ENCODE measurements around the gene CFAP74. TPM values are rescaled to one million over a fixed set of nuclear protein-coding genes. Genes with fewer than 3 reads are reported as not detected.

CFAP74 gene
- total and polyA plus RNA-seq, 9 of the 15 experiments (the other 6 are each of a cell fraction or from before 2014, with no cell fraction given): 0.03 to 0.15 (median 0.05) TPM; not detected in 6

DNA sequence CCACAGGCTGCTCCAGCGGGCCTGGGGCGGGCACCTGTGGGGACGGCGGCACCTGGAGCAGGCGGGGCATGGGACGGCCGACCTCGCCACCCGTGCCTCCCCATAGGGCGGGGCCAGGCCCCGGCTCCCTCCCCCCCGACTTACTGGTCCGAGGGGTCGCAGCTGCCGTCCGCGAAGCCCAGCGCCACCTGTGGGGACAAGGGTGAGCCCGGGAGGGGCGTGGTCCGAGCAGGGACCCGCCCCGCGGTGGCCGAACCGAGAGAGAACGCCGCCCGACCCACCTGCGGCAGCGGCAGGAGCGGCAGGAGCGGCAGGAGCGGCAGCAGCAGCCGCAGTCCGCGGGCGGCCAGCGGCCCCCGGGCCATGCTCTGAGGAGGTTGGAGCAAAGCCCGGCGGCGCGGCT lies 84.7 kb downstream of the CFAP74 start, which contains the start of gene TMEM52 (continued):
- TF ChIP-seq, protein P1, sequence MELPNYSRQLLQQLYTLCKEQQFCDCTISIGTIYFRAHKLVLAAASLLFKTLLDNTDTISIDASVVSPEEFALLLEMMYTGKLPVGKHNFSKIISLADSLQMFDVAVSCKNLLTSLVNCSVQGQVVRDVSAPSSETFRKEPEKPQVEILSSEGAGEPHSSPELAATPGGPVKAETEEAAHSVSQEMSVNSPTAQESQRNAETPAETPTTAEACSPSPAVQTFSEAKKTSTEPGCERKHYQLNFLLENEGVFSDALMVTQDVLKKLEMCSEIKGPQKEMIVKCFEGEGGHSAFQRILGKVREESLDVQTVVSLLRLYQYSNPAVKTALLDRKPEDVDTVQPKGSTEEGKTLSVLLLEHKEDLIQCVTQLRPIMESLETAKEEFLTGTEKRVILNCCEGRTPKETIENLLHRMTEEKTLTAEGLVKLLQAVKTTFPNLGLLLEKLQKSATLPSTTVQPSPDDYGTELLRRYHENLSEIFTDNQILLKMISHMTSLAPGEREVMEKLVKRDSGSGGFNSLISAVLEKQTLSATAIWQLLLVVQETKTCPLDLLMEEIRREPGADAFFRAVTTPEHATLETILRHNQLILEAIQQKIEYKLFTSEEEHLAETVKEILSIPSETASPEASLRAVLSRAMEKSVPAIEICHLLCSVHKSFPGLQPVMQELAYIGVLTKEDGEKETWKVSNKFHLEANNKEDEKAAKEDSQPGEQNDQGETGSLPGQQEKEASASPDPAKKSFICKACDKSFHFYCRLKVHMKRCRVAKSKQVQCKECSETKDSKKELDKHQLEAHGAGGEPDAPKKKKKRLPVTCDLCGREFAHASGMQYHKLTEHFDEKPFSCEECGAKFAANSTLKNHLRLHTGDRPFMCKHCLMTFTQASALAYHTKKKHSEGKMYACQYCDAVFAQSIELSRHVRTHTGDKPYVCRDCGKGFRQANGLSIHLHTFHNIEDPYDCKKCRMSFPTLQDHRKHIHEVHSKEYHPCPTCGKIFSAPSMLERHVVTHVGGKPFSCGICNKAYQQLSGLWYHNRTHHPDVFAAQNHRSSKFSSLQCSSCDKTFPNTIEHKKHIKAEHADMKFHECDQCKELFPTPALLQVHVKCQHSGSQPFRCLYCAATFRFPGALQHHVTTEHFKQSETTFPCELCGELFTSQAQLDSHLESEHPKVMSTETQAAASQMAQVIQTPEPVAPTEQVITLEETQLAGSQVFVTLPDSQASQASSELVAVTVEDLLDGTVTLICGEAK (IDR thresholded peaks at IDR 0.05): 0 out of 2 replicates have a peak, but pooled peaks have one; percentile 25
- TF ChIP-seq, protein P1 (CRISPR knock-in tag; IDR thresholded peaks at IDR 0.05): no peak
- TF ChIP-seq HMG20B (CRISPR knock-in tag; IDR thresholded peaks at IDR 0.05): no peak
- TF ChIP-seq, protein P2, sequence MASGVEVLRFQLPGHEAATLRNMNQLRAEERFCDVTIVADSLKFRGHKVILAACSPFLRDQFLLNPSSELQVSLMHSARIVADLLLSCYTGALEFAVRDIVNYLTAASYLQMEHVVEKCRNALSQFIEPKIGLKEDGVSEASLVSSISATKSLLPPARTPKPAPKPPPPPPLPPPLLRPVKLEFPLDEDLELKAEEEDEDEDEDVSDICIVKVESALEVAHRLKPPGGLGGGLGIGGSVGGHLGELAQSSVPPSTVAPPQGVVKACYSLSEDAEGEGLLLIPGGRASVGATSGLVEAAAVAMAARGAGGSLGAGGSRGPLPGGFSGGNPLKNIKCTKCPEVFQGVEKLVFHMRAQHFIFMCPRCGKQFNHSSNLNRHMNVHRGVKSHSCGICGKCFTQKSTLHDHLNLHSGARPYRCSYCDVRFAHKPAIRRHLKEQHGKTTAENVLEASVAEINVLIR (CRISPR knock-in tag; IDR thresholded peaks at IDR 0.05): no peak
- no peak for TF ChIP-seq EZH2 (IDR thresholded peaks at IDR 0.05; ENCODE audit: borderline replicate concordance, low read depth, low read length)
- TF ChIP-seq HDAC6 (IDR thresholded peaks at IDR 0.05; ENCODE audit: low read depth, low read length): no peak
- TF ChIP-seq BMI1 (IDR thresholded peaks at IDR 0.05; ENCODE audit: low read length): no peak
- peak; percentile 71 to 72; a peak in 2 of 4 replicates for TF ChIP-seq SIN3A (IDR thresholded peaks at IDR 0.05; ENCODE audit: borderline replicate concordance in 2 of 2, control insufficient read depth in 1 of 2, low read depth in 2 of 2, low read length in 2 of 2)
- TF ChIP-seq EP300 (IDR thresholded peaks at IDR 0.05; ENCODE audit: low read length): no peak
- no peak for TF ChIP-seq CCNT2 (IDR thresholded peaks at IDR 0.05; ENCODE audit: borderline replicate concordance, extremely low read depth, insufficient read length, low read depth, low read length)
- TF ChIP-seq MEF2D (tag; conservative IDR thresholded peaks at IDR 0.05; ENCODE audit: low read depth): no peak
- no peak for TF ChIP-seq GTF2A2 (tag; IDR thresholded peaks at IDR 0.05)
- no peak for TF ChIP-seq HMG20A (CRISPR knock-in tag; conservative IDR thresholded peaks at IDR 0.05)
- TF ChIP-seq, protein P3, sequence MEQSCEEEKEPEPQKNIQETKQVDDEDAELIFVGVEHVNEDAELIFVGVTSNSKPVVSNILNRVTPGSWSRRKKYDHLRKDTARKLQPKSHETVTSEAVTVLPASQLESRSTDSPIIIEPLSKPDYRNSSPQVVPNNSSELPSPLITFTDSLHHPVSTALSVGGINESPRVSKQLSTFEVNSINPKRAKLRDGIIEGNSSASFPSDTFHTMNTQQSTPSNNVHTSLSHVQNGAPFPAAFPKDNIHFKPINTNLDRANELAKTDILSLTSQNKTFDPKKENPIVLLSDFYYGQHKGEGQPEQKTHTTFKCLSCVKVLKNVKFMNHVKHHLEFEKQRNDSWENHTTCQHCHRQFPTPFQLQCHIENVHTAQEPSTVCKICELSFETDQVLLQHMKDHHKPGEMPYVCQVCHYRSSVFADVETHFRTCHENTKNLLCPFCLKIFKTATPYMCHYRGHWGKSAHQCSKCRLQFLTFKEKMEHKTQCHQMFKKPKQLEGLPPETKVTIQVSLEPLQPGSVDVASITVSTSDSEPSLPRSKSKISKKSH (CRISPR knock-in tag; IDR thresholded peaks at IDR 0.05): no peak
- no peak for TF ChIP-seq TAF15 (IDR thresholded peaks at IDR 0.05; ENCODE audit: low read depth, low read length)
- TF ChIP-seq NR2C1 (IDR thresholded peaks at IDR 0.05): no peak
- TF ChIP-seq NR2C1 (tag; IDR thresholded peaks at IDR 0.05): no peak
- no peak for TF ChIP-seq SIX5 (IDR thresholded peaks at IDR 0.05; ENCODE audit: borderline replicate concordance in 1 of 2, insufficient read depth in 1 of 2, low read depth in 1 of 2, low read length in 2 of 2)
